HG02943 (cell line): ENCODE data around the gene C5orf63.
"Not testable (repeated sequence)": the region's sequence is repeated elsewhere in the genome, so short reads cannot be mapped to it uniquely, and the experiment has no call there.

Experiments
- ATAC-seq: cut with Tn5 transposase; IDR thresholded peaks from one replicate; pipeline ENCODE4 v1.9.1; 2021; ENCODE audit warnings: mild to moderate bottlenecking, low read depth, moderate library complexity; ENCODE audit not compliant: unreplicated experiment

C5orf63 gene

DNA sequence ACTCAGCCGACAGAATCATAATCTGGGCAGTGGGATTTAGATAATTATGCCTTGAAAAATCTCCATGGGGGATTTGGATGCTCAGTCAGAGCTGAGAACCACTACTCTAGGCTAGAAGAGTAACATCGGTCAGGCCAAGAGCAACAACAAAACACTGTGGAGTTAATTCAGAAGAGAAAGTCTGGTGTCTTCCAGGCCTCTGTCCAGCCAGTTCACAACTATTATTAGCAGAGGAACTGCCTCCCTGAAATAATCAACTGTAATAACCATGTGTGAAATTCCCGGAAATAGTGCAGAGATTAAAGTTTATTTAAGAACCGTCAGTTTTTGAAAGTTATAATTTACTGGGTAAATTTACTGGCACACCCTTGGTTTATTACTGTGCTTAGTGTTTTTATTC lies 34.8 kb downstream of the C5orf63 start:
- no peak for ATAC-seq

DNA sequence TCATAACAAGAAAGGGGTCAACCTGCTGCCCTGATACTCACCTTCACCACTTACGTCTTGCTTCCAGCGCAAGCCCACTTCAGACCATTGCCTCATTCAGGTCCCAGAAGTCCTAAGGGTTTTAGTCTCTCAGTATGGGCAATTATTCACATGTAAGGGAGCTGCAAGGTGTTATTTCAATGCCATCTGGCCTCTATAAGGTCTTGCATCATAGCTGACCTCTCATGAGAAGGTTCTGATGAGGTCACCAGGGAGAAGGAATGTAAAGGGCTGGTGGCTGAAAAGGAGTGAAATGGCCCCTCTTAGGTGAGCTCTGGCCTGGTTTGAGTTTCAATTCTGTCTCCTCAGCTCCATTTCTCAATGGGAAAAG lies 41.5 kb downstream of the C5orf63 start:
- no peak for ATAC-seq

DNA sequence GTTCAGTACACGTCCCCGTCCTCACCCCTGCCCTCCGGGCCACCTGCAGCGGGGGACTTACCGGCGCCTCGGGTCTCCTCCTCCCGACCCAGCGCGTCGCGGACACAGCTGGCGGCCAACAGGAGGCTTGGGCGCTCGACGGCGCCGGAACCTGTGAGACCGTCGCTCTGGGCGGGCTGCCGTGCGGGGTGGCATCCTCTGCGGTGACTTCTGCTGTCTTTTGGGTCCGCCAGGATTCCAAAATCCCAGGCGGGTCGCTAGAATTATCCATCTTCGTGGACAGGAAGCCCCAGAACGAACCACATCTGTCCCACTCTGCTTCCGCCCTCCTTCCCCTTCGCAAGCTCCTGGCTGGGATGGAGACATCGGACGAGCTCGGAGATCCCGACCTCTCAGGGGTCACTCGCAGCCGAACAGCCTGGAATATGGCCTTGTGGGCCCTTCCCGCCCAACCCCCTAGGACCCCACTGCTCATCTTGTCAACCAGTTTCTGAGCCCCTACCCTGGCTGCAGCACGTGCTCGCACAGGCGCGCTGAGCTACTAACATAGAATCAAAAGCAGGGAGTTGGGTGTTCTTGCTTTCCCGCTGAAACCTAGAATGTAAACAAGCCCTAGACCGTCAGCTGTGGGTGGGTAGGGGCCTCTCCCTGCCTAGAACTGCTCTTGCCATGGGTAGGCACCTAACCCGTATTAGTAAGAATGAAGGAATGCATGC lies 42.0 kb downstream of the C5orf63 start:
- peak; percentile 18 for ATAC-seq

DNA sequence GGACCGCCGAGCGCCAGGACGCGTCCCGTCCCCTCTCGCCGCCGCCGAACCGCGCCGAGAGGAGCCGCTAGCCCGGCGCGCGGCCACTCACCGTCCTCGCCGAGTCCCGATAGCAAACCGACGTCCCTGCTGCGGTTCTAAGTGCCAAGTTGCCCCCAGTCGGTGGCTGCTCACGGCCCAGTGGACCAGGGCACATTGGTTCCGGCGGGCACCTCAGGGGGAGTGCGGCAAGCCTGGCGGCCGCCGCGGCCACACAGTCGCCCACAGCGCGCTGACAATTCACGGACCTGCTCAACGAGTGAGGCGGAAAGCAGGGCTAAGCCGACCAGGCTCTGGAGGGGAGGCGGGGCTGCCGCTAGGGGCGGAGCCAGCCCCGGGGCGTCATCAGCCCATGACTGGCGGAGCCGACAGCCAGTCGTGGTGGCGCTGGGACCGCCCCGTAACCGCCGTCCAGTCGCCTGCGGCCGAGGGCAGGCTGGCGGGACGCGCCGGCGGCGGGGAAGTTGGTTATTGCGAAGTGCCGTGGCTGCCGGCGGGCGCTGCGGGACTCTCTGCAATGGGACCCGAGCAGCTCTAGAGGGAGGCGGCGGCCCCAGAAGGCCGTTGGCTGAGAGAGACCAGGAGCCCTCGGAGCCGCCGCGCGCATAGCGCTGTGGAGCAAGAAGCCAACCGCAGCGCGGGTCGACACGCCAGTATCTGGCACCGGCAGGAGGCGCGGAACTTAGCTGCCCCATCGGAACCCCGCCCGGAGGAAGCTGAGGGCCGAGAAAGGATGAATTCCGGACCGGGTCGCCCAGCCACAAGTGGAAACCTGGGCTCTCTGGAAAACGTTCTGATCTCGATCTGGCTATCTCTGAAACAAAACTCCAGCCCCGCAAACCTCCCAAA lies 42.8 kb downstream of the C5orf63 start, which contains the start of gene MARCHF3:
MARCHF3 (minus strand) TSS at position 300 of the 888 bp plus-strand sequence. CDS start 112,387 bp downstream, outside the sequence.
- ATAC-seq = peak; percentile 90

- peak; percentile 21 for ATAC-seq
Measured at GRCh38 chr5:127029581-127030258, 43.6 kb downstream of the C5orf63 start.

DNA sequence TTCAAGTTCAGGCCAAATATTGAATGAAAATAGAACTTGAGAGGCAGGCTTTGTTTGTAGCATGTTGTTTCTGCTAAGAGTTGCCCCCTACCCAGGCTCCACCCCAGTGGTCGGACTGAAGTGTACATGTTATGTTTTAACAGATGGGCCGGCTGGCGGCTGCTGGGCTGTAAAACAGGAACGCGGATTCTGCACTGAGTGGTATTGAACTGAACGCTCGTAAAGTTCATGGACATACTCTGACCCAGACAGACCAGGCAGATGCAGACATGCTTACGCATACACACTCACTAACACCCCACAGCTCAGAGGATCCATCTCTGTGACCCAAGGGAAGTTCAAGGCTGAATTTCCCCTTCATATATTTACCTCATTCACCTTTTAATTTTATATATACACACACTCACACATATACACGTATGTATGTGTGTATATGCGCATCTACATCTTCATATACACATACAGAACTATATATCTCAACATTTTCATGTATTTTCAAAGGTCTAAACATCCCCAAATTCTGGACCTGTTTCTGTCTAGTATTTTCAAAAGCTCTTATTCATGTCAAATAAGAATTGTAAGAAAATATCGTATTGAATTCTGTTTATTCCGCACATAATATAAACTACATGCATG lies 44.4 kb downstream of the C5orf63 start:
- ATAC-seq = no peak

DNA sequence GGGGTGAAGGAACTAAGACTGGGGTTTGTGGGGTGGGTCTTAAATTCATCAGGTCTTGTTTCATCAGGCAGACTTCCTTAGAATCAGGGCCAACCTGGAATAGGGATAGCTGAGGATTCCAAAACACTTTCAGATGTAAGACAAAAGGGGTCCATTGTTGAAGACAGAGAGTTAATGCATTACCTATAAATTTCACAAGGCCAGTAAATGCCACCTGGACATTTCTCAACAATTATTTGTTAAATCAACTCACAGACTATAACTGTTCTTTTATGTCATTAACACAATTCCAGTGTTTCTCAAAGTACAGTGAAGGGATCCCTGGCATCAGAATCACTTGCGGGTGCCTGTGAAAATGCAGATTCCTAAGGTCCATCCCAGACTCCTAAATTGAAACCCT lies 45.8 kb downstream of the C5orf63 start:
- ATAC-seq = no peak

GRCh38 chr5:127026166-127026565 lies 47.1 kb downstream of the C5orf63 start:
- ATAC-seq = no peak

- no peak for ATAC-seq
Measured at GRCh38 chr5:127025467-127025866, 47.8 kb downstream of the C5orf63 start.

DNA sequence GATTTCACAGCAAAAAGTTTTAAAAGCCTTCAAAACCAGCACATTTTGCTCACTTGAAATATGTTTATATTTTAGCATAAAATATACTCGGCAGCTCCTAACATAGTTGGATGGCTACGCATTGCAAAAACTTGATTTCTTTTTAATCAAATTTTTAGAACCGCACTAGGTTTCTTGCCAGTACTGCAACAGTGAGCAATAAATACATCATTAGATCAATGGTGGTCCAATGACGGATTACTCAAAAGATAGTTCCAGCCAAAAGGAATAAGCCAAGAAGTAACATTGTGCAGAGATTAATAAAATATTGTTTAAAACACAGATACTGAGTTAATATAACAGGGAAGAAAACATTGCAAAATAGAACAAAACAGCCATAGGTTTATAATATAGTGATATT lies 48.5 kb downstream of the C5orf63 start:
- no peak for ATAC-seq

- not testable (repeated sequence) for ATAC-seq
Measured at GRCh38 chr5:127023552-127024191, 49.6 kb downstream of the C5orf63 start.

DNA sequence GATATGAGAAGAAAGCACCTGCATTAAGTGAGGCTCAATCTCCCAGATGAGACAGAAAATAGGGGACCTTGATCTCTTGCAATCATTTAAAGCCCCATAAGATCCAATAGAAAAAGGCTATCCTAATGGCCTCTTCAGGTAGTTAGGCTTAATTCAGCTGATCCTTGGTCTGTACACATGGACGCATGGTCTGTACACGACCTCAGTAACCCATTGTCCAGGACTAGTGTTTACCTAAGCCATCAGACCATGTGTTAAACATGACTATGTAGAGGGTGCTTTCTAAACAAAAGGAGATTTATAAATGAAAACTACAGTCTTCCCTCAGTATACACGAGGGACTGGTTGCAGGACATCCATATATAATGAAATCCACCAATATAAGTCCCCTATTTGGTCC lies 50.5 kb downstream of the C5orf63 start:
- no peak for ATAC-seq

- ATAC-seq = no peak
Measured at GRCh38 chr5:127019928-127020327, 53.4 kb downstream of the C5orf63 start.

DNA sequence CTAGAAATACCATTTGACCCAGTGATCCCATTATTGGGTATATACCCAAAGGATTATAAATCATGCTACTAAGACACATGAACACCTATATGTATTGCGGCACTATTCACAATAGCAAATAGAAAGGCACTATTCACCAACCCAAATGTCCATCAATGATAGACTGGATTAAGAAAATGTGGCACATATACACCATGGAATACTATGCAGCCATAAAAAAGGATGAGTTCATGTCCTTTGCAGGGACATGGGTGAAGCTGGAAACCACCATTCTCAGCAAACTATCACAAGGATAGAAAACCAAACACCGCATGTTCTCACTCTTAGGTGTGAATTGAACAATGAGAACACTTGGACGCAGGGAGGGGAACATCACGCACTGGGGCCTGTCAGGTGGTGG lies 56.6 kb downstream of the C5orf63 start:
- not testable (repeated sequence) for ATAC-seq

GRCh38 chr5:127015716-127016115 lies 57.6 kb downstream of the C5orf63 start:
- ATAC-seq = no peak

DNA sequence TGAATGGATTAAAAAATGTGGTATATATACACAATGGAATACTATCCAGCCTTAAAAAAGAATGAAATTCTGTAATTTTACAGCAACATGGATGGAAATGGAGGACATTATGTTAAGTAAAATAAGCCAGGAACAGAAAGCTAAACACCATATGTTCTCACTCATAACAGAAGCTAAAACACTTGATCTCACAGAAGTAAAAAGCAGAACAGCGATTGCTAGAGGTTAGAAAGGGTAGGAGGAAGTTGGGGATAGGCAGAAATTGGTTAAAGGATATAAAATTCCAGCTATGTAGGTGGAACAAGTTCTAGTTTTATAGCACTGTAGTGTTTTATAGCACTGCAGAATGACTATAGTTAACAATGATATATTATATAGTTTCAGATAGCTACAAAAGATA lies 58.7 kb downstream of the C5orf63 start:
- ATAC-seq = no peak

GRCh38 chr5:127013407-127013806 lies 59.9 kb downstream of the C5orf63 start:
- no peak for ATAC-seq

GRCh38 chr5:127012916-127013315 lies 60.4 kb downstream of the C5orf63 start:
- no peak for ATAC-seq

DNA sequence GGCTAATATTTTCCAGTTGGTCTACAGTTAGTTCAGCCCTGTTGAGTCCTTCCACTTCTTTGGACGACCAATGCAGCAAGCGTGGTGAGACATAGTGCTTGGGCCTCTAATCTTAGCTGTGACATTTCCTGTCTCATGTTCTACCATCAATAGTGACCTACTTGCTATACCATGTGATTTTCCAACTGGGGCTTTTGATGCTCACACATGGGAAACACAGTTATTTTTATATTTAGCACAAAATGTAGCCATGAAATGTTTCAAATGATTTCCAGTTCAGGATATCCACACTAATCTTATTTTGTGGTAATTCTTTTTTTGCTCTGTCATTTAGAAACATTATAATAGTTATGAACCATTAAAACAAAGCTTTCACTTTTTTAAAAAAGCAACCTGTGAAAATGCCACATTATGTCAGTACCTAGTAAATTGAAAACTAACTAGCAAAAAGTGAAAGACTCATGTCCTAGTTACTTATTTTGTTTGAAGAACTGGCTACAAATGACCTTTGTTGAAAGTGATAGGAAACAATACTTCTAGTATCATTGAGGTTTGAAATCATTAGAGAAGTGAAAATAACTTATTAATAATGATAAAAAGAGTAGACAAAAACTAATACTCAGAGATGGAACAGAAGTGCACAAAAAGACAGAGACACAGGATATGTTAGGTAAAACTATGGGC lies 61.2 kb downstream of the C5orf63 start:
- ATAC-seq = peak; percentile 74

GRCh38 chr5:127011153-127011552 lies 62.1 kb downstream of the C5orf63 start:
- no peak for ATAC-seq
